Thoracic aorta (tissue), 2 donors: ENCODE data around the gene PTPA. TPM values are rescaled to one million over a fixed set of nuclear protein-coding genes. Genes with fewer than 3 reads are reported as not detected.

Experiments used
- ATAC-seq: fragments of 150-250 bp; one replicate; pipeline ENCODE4 v1.8.0; 2017; ENCODE audit warnings: low read depth; ENCODE audit not compliant: insufficient number of reproducible peaks, low FRiP score
- DNase-seq: peaks from one replicate; pipeline ENCODE4 v3.0.0-alpha.2; 2020; ENCODE audit warnings: low spot score
- H3K27ac ChIP-seq, 2 donors: fragments of 200-600 bp; sonication (generic); 1 replicate in 1 of 2; 2 replicates in 1 of 2; pipeline ENCODE4 v1.5.1; 2016; ENCODE audit warnings: mild to moderate bottlenecking in 2 of 2, moderate library complexity in 2 of 2
- H3K27me3 ChIP-seq: fragments of 200-600 bp; sonication (generic); replicated peaks from 2 replicates; pipeline ENCODE4 v1.6.0; 2016; ENCODE audit warnings: mild to moderate bottlenecking; ENCODE audit not compliant: insufficient read depth
- H3K36me3 ChIP-seq: fragments of 200-600 bp; sonication (generic); one replicate; pipeline ENCODE4 v1.5.1; 2016
- H3K4me1 ChIP-seq, 2 donors: fragments of 200-600 bp; sonication (generic); 1 replicate in 1 of 2; 2 replicates in 1 of 2; pipeline versions ENCODE4 v1.5.1 to v1.6.0; 2016; ENCODE audit warnings: low read depth in 2 of 2, mild to moderate bottlenecking in 1 of 2; ENCODE audit not compliant: control insufficient read depth in 1 of 2
- H3K4me3 ChIP-seq: fragments of 200-600 bp; sonication (generic); 2 replicates; pipeline ENCODE4 v1.5.1; 2016; ENCODE audit warnings: mild to moderate bottlenecking
- H3K9me3 ChIP-seq: fragments of 200-600 bp; sonication (generic); 2 replicates; pipeline ENCODE4 v1.5.1; 2016
- CTCF ChIP-seq: fragments of 200-600 bp; sonication (generic); IDR thresholded peaks from one replicate; pipeline ENCODE4 v1.5.1; 2019; ENCODE audit warnings: antibody characterized with exemption
- total RNA-seq, 2 donors: library from RNA; depleted of rRNA; stranded (reverse); fragments of >200 nt; gene quantifications; one replicate each; pipeline versions ENCODE4 v1.1.0 to v1.2.3, GENCODE V29; 2016

Gene PTPA
- total RNA-seq, 2 donors from 2014 or later: 72.2 to 93.3 TPM

- H3K36me3 ChIP-seq: peaks cover 18% of the 10 kb centered on the region
- DNase-seq: no peak
Observed at GRCh38 chr9:129089246-129089645, 22.0 kb upstream of the PTPA start.

GRCh38 chr9:129093602-129094386 lies 17.4 kb upstream of the PTPA start:
- Histone ChIP-seq H3K4me1 (no peaks in the 10 kb centered on the region), H3K27ac (no peak overlapping the region), H3K27me3 (no peaks in the 10 kb centered on the region), H3K36me3 (peaks cover 30% of the 10 kb centered on the region), H3K9me3 (no peaks in the 10 kb centered on the region), H3K4me3 (no peak overlapping the region)
- DNase-seq (no peak), ATAC-seq (no peak)
- no peak for TF ChIP-seq CTCF

More at GRCh38 chr9:129089246-129089645, 22.0 kb upstream of the PTPA start:
- no peak overlapping the region for H3K27ac ChIP-seq
- H3K27me3 ChIP-seq: no peaks in the 10 kb centered on the region
- ATAC-seq: no peak
- H3K4me1 ChIP-seq: no peaks in the 10 kb centered on the region
- H3K9me3 ChIP-seq: no peaks in the 10 kb centered on the region
- H3K4me3 ChIP-seq: no peak overlapping the region
- TF ChIP-seq CTCF: no peak

- Histone ChIP-seq H3K27me3 (no peaks in the 10 kb centered on the region), H3K27ac (no peak overlapping the region), H3K9me3 (no peaks in the 10 kb centered on the region), H3K4me3 (no peak overlapping the region), H3K36me3 (peaks cover 30% of the 10 kb centered on the region), H3K4me1 (no peaks in the 10 kb centered on the region)
- DNase-seq (no peak), ATAC-seq (no peak)
- TF ChIP-seq CTCF: no peak
Observed at GRCh38 chr9:129094387-129095169, 16.6 kb upstream of the PTPA start.

- H3K4me3 ChIP-seq: no peak overlapping the region
- H3K27ac ChIP-seq: no peak overlapping the region
- no peaks in the 10 kb centered on the region for H3K4me1 ChIP-seq
- H3K27me3 ChIP-seq: no peaks in the 10 kb centered on the region
- DNase-seq: no peak
- H3K9me3 ChIP-seq: no peaks in the 10 kb centered on the region
- TF ChIP-seq CTCF: no peak
- H3K36me3 ChIP-seq: peaks cover 30% of the 10 kb centered on the region
- ATAC-seq: no peak
Observed at GRCh38 chr9:129095170-129095667, 16.0 kb upstream of the PTPA start.

GRCh38 chr9:129095908-129096307 lies 15.3 kb upstream of the PTPA start:
- Histone ChIP-seq H3K27me3 (no peaks in the 10 kb centered on the region), H3K36me3 (peaks cover 33% of the 10 kb centered on the region), H3K9me3 (no peaks in the 10 kb centered on the region), H3K4me1 (no peaks in the 10 kb centered on the region), H3K4me3 (no peak overlapping the region), H3K27ac (no peak overlapping the region)
- ATAC-seq (no peak), DNase-seq (no peak)
- TF ChIP-seq CTCF: no peak
